Endodermal cell (in vitro differentiated cells): Measurements from ENCODE around the gene PDE4D. TPM values are rescaled to one million over a fixed set of nuclear protein-coding genes. Genes with fewer than 3 reads are reported as not detected.

ENCODE experiments used
- DNase-seq: peaks from one replicate; pipeline ENCODE4 v3.0.0-alpha.2; 2017
- H3K27ac ChIP-seq: 2 replicates; pipeline ENCODE4 v1.5.1; 2013; ENCODE audit warnings: mild to moderate bottlenecking, low read depth, low read length, moderate library complexity
- H3K27me3 ChIP-seq: 2 replicates; pipeline ENCODE4 v1.6.1; 2013; ENCODE audit warnings: mild to moderate bottlenecking, low read length, moderate library complexity; ENCODE audit not compliant: insufficient read depth, control insufficient read depth, poor library complexity, severe bottlenecking
- H3K36me3 ChIP-seq: 2 replicates; pipeline ENCODE4 v1.7.0; 2013; ENCODE audit warnings: mild to moderate bottlenecking, low read length, moderate library complexity; ENCODE audit not compliant: control insufficient read depth, insufficient read depth
- H3K4me1 ChIP-seq: one replicate; pipeline ENCODE4 v1.7.0; 2013; ENCODE audit warnings: low read length; ENCODE audit not compliant: control insufficient read depth, insufficient read depth
- H3K4me3 ChIP-seq: 2 replicates; pipeline ENCODE4 v1.5.1; 2013; ENCODE audit warnings: mild to moderate bottlenecking, low read length, moderate library complexity
- H3K9ac ChIP-seq: 2 replicates; pipeline ENCODE4 v1.6.1; 2013; ENCODE audit warnings: mild to moderate bottlenecking, low read length, moderate library complexity; ENCODE audit not compliant: poor library complexity, severe bottlenecking; ENCODE audit errors: extremely low read depth
- H3K9me3 ChIP-seq: 2 replicates; pipeline ENCODE4 v1.6.1; 2013; ENCODE audit warnings: mild to moderate bottlenecking, low read length, moderate library complexity; ENCODE audit not compliant: control insufficient read depth
- H3K27ac Mint-ChIP-seq: 2 replicates; pipeline ENCODE4 v1.8.0; 2020; ENCODE audit warnings: mixed read lengths
- H3K27me3 Mint-ChIP-seq: 2 replicates; pipeline ENCODE4 v1.8.0; 2021; ENCODE audit warnings: mild to moderate bottlenecking, mixed read lengths; ENCODE audit not compliant: insufficient read depth
- H3K36me3 Mint-ChIP-seq: 2 replicates; pipeline ENCODE4 v1.8.0; 2020; ENCODE audit warnings: low read depth, mixed read lengths
- H3K4me1 Mint-ChIP-seq: 2 replicates; pipeline ENCODE4 v1.8.0; 2020; ENCODE audit warnings: mixed read lengths
- H3K4me3 Mint-ChIP-seq: 2 replicates; pipeline ENCODE4 v1.8.0; 2020; ENCODE audit warnings: mild to moderate bottlenecking, moderate library complexity, mixed read lengths
- H3K9me3 Mint-ChIP-seq: 2 replicates; pipeline ENCODE4 v1.8.0; 2020; ENCODE audit warnings: mild to moderate bottlenecking, mixed read lengths
- WGBS, 2 experiments: methylation state at CpG; one replicate each; pipeline versions ENCODE4 v1.1.5 to v1.1.7; 2013; ENCODE audit warnings: missing lambda C conversion rate in 2 of 2, mixed read lengths in 1 of 2; ENCODE audit not compliant: insufficient coverage in 1 of 2, insufficient read length in 1 of 2; 5-methylcytosine and 5-hydroxymethylcytosine counted together
- total RNA-seq, 2 donors: library from RNA; stranded (reverse); fragmentation: NEBNext Ultra II Directional in 1 of 2; extraction: Animal tissue kit (Norgen Biotek cat#: 25700) in 1 of 2; gene quantifications; 2 replicates in 1 of 2; 3 replicates in 1 of 2; pipeline ENCODE4 v1.2.1, GENCODE V29; 2021
- TF ChIP-seq, protein P1 (sequence below): fragments of 200-600 bp; sonication (generic); conservative IDR thresholded peaks from 2 replicates; pipeline ENCODE4 v1.5.0; 2021; ENCODE audit warnings: antibody characterized with exemption, mild to moderate bottlenecking

Gene PDE4D
- total RNA-seq, 2 donors from 2014 or later: 9.2 to 11.4 TPM

- H3K36me3 ChIP-seq: peaks cover 24% of the 10 kb centered on the region
- no peaks in the 10 kb centered on the region for H3K9me3 Mint-ChIP-seq
- H3K27me3 Mint-ChIP-seq: no peaks in the 10 kb centered on the region
- peaks cover 16% of the 10 kb centered on the region for H3K4me1 Mint-ChIP-seq
- no peak overlapping the region for H3K4me3 ChIP-seq
- TF ChIP-seq, protein P1, sequence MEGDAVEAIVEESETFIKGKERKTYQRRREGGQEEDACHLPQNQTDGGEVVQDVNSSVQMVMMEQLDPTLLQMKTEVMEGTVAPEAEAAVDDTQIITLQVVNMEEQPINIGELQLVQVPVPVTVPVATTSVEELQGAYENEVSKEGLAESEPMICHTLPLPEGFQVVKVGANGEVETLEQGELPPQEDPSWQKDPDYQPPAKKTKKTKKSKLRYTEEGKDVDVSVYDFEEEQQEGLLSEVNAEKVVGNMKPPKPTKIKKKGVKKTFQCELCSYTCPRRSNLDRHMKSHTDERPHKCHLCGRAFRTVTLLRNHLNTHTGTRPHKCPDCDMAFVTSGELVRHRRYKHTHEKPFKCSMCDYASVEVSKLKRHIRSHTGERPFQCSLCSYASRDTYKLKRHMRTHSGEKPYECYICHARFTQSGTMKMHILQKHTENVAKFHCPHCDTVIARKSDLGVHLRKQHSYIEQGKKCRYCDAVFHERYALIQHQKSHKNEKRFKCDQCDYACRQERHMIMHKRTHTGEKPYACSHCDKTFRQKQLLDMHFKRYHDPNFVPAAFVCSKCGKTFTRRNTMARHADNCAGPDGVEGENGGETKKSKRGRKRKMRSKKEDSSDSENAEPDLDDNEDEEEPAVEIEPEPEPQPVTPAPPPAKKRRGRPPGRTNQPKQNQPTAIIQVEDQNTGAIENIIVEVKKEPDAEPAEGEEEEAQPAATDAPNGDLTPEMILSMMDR: no peak
- H3K27me3 ChIP-seq: no peaks in the 10 kb centered on the region
- H3K4me1 ChIP-seq: peaks cover 6% of the 10 kb centered on the region
- H3K36me3 Mint-ChIP-seq: peaks cover 10% of the 10 kb centered on the region
- DNase-seq: no peak
- no peak overlapping the region for H3K27ac Mint-ChIP-seq
- H3K27ac ChIP-seq: no peak overlapping the region
- H3K9ac ChIP-seq: no peak overlapping the region
- no peaks in the 10 kb centered on the region for H3K9me3 ChIP-seq
- no peak overlapping the region for H3K4me3 Mint-ChIP-seq
Observed at GRCh38 chr5:58987193-58987592, 906.3 kb downstream of the PDE4D start.

- no peak overlapping the region for H3K27ac ChIP-seq
- no peaks in the 10 kb centered on the region for H3K9me3 ChIP-seq
- no peak overlapping the region for H3K4me3 ChIP-seq
- H3K27me3 ChIP-seq: no peaks in the 10 kb centered on the region
- Mint-ChIP-seq H3K27me3 (no peaks in the 10 kb centered on the region), H3K9me3 (no peaks in the 10 kb centered on the region), H3K4me1 (peaks cover 16% of the 10 kb centered on the region), H3K4me3 (no peak overlapping the region), H3K27ac (no peak overlapping the region), H3K36me3 (peaks cover 13% of the 10 kb centered on the region)
- peaks cover 29% of the 10 kb centered on the region for H3K36me3 ChIP-seq
- TF ChIP-seq, protein P1: no peak
- H3K4me1 ChIP-seq: peaks cover 6% of the 10 kb centered on the region
- WGBS, 2 experiments: 66 to 72% methylated on average over 8 of the region's 8 CpGs
- DNase-seq: no peak
- no peak overlapping the region for H3K9ac ChIP-seq
Observed at GRCh38 chr5:58986281-58986680, 907.2 kb downstream of the PDE4D start.

- DNase-seq: no peak
- H3K9me3 Mint-ChIP-seq: peaks cover 3% of the 10 kb centered on the region
Observed at GRCh38 chr5:58985759-58986158, 907.8 kb downstream of the PDE4D start.

More at GRCh38 chr5:58985759-58986158, 907.8 kb downstream of the PDE4D start:
- H3K27me3 Mint-ChIP-seq: no peaks in the 10 kb centered on the region
- H3K9ac ChIP-seq: no peak overlapping the region
- no peak overlapping the region for H3K4me3 Mint-ChIP-seq
- H3K27me3 ChIP-seq: no peaks in the 10 kb centered on the region
- H3K4me1 ChIP-seq: peaks cover 9% of the 10 kb centered on the region
- no peaks in the 10 kb centered on the region for H3K9me3 ChIP-seq
- peaks cover 28% of the 10 kb centered on the region for H3K36me3 ChIP-seq
- H3K4me1 Mint-ChIP-seq: peaks cover 20% of the 10 kb centered on the region
- H3K27ac Mint-ChIP-seq: no peak overlapping the region
- TF ChIP-seq, protein P1: no peak
- 84 to 85% methylated on average over 3 to 4 of the region's 4 CpGs for WGBS, 2 experiments
- H3K36me3 Mint-ChIP-seq: peaks cover 17% of the 10 kb centered on the region
- no peak overlapping the region for H3K4me3 ChIP-seq
- no peak overlapping the region for H3K27ac ChIP-seq
